ENCODE results near the gene TRAF1.

TRAF1 gene

GRCh38 chr9:120879446-120879845 is 47.1 kb downstream of the TRAF1 start:
- no peak for TF ChIP-seq CTCF (IDR thresholded peaks at IDR 0.05; ENCODE audit: insufficient read depth, low read length, missing control alignments)
- CTCF ChIA-PET: interaction anchor here (1.7 kb wide), 1 partner anchor 9 kb away, joined by 6 read pairs; no protein-coding TSS in a partner anchor
- POLR2A ChIA-PET: no interaction called here
- no peak for DNase-seq (ENCODE audit: low read depth, low spot score)
- H3K4me3 ChIP-seq (ENCODE audit: low read depth, low read length): no peak overlapping the region

GRCh38 chr9:120878188-120879130 is 48.1 kb downstream of the TRAF1 start:
- CTCF ChIA-PET: interaction anchor here (1.2 kb wide), 1 partner anchor 9 kb away, joined by 3 read pairs; no protein-coding TSS in a partner anchor

GRCh38 chr9:120877276-120878034 is 49.1 kb downstream of the TRAF1 start:
- peak overlapping the region; percentile 67 for H3K4me3 ChIP-seq (ENCODE audit: low read depth, low read length)
- POLR2A ChIA-PET: interaction anchor here (0.5 to 0.9 kb wide), 2 partner anchors 9 to 43 kb away, joined by 3 read pairs; no protein-coding TSS in a partner anchor
- CTCF ChIA-PET: interaction anchor here (1.2 kb wide), 1 partner anchor 8 kb away, joined by 3 read pairs; no protein-coding TSS in a partner anchor
- peak; percentile 16 for TF ChIP-seq CTCF (IDR thresholded peaks at IDR 0.05; ENCODE audit: insufficient read depth, low read length, missing control alignments)
- DNase-seq (ENCODE audit: low read depth, low spot score): no peak

More at GRCh38 chr9:120878188-120879130, 48.1 kb downstream of the TRAF1 start:
- no peak for TF ChIP-seq CTCF (IDR thresholded peaks at IDR 0.05; ENCODE audit: insufficient read depth, low read length, missing control alignments)
- POLR2A ChIA-PET: interaction anchor here (0.9 kb wide), 1 partner anchor 10 kb away, joined by 3 read pairs; no protein-coding TSS in a partner anchor
- H3K4me3 ChIP-seq (ENCODE audit: low read depth, low read length): no peak overlapping the region; the same call in 1 of the 2 replicates
- DNase-seq (ENCODE audit: low read depth, low spot score): no peak

GRCh38 chr9:120876842-120877240 is 49.8 kb downstream of the TRAF1 start, which contains the start of gene PHF19:
Gene PHF19 (minus strand): TSS chr9:120877188. CDS start chr9:120874741, 2,447 bp downstream.
- ChIA-PET POLR2A (interaction anchor here (0.5 to 0.6 kb wide), 2 partner anchors 43 to 85 kb away, joined by 3 read pairs; no protein-coding TSS in a partner anchor), CTCF (interaction anchor here (1.2 kb wide), 1 partner anchor 7 kb away, joined by 3 read pairs; no protein-coding TSS in a partner anchor)
- no peak for DNase-seq (ENCODE audit: low read depth, low spot score)
- H3K4me3 ChIP-seq (ENCODE audit: low read depth, low read length): peak within 1 kb of the TSS; percentile 67
- TF ChIP-seq CTCF (IDR thresholded peaks at IDR 0.05; ENCODE audit: insufficient read depth, low read length, missing control alignments): no peak

- peak overlapping the region; percentile 67 for H3K4me3 ChIP-seq (ENCODE audit: low read depth, low read length)
- POLR2A ChIA-PET: interaction anchor here (0.6 kb wide), 1 partner anchor 85 kb away, joined by 3 read pairs; no protein-coding TSS in a partner anchor
- TF ChIP-seq CTCF (IDR thresholded peaks at IDR 0.05; ENCODE audit: insufficient read depth, low read length, missing control alignments): peak; percentile 15
- DNase-seq (ENCODE audit: low read depth, low spot score): peak; percentile 19
- CTCF ChIA-PET: interaction anchor here (1.3 kb wide), 1 partner anchor 10 kb away, joined by 3 read pairs; no protein-coding TSS in a partner anchor
Measured at GRCh38 chr9:120875954-120876841, 50.4 kb downstream of the TRAF1 start.

All from AG04449 (cell line).